ENCODE measurements around the gene RPS6KA5.

Gene RPS6KA5

DNA sequence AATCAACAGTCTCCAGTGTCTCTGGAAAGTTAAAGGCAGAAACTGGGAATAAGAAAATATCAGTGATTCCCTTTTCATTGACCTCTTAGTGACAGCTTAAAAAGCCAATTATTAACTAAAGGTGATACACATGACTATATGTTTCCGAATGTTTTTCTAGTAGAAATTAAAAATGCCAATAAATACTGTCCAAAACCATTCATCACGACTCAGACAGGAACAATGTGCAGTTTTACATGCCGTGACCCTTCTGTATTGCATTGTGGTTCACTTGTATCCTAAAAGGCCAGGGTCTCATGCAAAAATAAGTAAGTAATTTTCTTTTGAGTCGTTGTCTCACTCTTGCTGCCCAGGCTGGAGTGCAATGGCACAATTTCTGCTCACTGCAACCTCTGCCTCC lies 138.3 kb downstream of the RPS6KA5 start:
- DNase-seq = no peak

DNA sequence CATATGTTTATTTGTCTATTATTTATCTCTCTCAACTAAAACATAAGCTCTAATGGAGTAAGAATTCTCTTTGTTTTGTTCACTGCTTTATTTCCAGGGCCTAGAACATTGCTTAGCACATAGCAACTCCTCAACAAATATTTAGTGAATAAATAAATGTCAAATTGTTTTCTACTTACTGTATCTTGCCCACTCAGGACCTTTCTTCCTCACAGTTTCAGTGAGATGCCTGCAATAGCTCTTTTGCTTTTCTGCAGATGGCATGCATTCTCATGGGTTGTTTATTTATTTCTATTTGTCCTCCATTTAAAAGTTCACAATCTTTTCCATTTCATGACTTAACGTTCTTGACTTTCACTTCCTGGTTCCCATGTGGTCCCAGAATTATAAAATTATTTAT lies 149.3 kb downstream of the RPS6KA5 start:
- DNase-seq = no peak

- DNase-seq = no peak
Measured at GRCh38 chr14:90907178-90907577, 153.3 kb downstream of the RPS6KA5 start.

- DNase-seq = no peak
Measured at GRCh38 chr14:90905531-90905930, 154.9 kb downstream of the RPS6KA5 start.

DNA sequence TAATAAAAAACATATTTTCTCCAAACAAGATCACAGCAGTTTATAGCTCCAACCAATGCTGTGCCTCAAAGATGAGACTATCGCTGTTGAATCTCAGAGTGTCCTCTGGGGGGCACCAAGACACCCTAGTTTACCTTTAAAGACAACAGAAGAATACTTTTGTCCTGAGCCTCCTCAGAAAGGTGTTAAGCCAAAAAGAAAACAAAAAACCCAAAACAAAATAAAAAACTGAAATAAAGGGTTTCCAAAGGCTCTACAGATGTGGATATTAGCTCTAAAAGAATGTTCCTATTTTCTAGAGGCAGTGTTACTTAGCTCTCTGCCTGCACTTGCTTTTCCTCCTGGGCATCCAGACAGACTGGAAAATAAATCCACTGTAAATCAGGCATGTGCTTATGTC lies 157.3 kb downstream of the RPS6KA5 start:
- DNase-seq = peak; percentile 2

DNA sequence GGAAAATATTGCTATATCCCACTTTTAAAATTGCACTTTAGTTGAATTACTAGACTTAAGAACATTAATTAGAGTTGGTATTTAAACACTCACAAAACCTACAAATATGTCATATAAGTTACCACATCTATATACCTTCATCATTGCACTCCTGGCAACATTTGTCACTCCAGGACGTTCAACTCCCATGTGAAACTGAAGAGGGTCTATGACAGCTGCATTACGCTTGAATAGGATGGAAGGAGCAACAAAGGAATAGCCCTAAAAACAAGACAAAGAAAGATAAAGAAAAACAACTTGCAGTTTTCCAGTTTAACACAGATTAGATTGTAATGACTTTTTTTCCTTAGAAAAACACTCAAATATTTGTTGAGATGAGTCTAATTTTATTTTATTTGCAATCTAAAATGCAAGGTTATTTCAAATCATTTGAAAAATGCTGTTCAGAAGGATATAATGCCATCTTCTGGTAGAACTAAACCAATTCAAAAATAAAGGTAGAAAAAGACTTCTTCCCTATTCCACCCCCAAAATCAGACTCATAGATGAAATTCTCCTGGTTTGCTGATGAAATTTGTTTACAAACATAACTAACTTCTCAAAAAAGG lies 159.9 kb downstream of the RPS6KA5 start:
- DNase-seq = no peak

DNA sequence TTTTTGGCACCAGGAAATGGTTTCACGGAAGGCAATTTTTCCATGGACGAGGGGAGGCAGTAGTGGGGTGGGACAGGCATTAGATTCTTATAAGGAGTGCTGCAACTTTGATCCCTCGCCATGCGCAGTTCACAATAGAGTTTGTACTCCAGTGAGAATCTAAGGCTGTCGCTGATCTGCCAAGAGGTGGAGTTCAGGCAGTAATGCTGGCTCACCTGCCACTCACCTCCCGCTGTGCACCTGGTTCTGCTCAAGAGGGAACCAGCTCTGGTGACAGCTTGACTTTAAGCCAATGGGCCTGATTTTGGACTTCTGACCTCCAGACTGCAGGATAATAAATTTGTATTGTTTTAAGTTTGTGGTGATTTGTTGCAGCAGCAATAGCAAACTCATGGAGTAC lies 163.4 kb downstream of the RPS6KA5 start:
- no peak for DNase-seq

DNA sequence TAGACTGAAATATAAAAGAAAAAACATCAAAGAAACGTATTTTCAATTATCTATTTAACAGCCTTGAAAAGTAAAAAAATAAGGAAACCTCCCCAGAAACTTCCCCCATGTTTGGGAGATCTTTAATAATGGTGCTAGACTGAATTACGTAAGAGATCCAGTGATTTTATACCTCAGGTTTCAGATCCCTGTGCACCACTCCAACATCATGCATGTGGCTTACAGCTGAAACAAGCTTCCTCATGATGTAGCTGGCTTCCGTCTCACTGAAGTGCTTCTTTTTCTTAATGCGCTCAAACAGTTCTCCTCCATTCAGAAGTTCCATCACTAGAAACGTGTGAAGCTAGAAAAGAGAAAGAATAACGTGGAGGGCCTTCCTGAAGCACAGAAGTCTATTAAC lies 166.2 kb downstream of the RPS6KA5 start:
- no peak for DNase-seq

GRCh38 chr14:90893510-90893909 lies 166.9 kb downstream of the RPS6KA5 start:
- DNase-seq = no peak

DNA sequence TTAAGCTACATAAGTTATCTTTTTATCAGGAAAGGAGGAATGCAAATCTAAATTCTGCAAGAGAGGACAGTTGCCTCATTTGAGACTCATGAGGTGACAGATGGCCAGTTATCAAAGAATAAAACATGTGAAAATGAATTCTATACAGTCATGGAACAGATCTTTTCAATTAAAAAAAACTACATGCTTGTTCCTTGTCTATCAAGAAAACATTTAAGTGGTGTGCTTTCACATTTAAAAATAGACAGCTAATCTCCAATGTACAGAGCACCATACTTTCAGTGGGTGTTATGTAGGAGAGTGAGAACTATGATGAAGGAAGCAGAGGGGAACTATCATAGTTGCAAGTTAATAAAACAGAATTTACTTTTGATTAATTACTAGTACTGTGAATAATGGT lies 167.5 kb downstream of the RPS6KA5 start:
- no peak for DNase-seq

- DNase-seq = no peak
Measured at GRCh38 chr14:90891326-90891725, 169.1 kb downstream of the RPS6KA5 start.

GRCh38 chr14:90890322-90891020 lies 170.0 kb downstream of the RPS6KA5 start:
- no peak for DNase-seq

DNA sequence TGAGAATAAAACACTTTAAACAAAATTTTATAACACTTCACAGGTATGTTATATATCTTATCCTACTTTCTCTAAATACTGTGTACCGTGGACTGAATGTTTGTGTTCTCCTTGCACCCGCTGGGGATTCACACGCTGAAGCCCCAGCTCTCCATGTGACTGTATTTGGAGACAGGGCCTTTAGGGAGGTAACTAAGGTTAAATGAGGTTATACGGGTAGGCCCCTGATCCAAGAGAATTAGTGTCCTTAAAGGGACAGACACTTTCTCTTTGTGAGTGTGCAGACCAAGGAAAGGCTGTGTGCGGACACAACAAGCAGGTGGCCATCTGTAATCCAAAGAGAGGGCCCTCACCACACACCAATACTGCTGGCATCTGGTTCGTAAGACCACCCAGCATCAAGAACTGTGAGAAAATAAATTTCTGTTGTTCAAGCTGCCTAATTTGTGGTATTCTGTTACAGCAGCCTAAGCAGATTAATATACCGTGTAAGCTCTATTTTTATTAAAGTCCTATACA lies 174.1 kb downstream of the RPS6KA5 start:
- DNase-seq = no peak

- DNase-seq = no peak
Measured at GRCh38 chr14:90883782-90884181, 176.7 kb downstream of the RPS6KA5 start.

- DNase-seq = no peak
Measured at GRCh38 chr14:90883197-90883596, 177.2 kb downstream of the RPS6KA5 start.

- DNase-seq = no peak
Measured at GRCh38 chr14:90880282-90880681, 180.2 kb downstream of the RPS6KA5 start.

- no peak for DNase-seq
Measured at GRCh38 chr14:90874599-90874998, 185.8 kb downstream of the RPS6KA5 start.

DNA sequence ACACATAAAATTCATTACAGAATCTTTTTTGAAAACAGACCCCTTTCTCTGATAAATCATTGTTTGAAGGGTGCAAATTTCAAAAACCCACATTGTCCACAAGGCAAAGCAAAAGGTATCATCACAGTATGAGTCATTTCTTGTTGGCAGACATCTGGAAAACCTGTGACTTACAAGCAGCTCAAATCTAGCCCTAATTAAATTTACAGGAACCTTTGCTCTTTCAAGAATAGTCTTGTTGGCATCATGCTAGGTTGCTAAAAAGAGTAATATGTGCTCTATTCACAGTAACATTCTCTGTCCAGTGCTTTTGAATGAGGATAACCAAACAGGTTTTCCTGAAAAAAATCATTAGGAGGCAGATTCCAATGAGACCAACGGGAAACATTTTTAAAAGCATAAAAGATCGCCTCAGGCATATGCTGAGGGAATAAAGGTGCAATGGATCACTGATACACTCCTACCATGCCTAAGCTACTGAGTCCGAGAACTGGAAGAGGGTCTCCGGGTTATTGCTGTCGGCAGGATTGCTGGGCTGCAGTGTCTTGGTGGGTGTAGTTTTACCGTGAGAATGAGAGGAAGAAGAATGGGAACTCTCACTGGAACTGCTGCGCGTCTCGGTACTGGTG lies 188.7 kb downstream of the RPS6KA5 start:
- no peak for DNase-seq

DNA sequence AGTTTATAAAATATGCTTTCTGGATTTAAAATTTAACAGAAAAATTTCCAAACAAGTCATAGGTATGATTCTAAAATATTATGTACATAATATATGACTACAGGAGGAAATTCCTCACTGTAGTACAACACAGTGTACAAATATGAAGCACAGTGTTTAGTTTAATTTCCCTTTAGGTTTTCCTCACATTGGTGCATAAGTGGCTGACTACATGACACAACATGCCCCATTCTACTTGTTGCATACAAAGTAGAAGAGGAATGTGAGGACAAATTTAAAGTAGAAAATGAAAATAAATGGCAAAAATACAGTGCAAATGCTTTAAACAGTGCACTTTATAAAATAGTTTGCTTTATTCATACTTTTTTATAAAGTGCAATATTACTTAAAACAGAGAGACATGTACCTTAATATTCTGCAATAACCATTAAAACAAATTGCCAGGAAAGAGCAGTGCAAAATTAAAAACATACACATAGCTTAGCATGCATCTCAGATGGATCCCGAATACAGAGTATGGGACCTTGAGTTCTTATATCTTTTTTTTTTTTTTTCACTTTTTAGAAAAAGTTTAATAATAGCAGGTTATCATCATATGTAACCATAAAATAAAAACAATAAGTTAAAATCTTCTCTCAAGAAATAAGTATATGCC lies 189.4 kb downstream of the RPS6KA5 start:
- no peak for DNase-seq

DNA sequence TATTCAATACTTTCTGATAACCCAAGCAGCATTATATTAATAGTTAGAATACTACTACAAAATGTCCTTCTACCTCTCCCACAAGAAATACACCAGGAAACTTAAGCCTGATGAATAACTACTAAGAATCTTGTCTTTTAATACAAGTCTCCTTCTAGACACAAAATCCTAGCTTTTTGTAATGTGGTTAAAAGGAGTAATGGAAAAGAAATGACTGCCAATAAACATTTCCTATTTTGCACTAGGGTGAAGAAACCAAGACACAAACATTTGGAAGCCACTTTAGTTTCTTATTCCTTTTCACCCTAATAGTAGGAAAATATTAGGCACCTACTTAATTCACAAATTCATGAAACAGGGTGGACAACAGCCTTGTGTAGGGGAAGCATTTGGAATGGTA lies 192.9 kb downstream of the RPS6KA5 start:
- DNase-seq = no peak

DNA sequence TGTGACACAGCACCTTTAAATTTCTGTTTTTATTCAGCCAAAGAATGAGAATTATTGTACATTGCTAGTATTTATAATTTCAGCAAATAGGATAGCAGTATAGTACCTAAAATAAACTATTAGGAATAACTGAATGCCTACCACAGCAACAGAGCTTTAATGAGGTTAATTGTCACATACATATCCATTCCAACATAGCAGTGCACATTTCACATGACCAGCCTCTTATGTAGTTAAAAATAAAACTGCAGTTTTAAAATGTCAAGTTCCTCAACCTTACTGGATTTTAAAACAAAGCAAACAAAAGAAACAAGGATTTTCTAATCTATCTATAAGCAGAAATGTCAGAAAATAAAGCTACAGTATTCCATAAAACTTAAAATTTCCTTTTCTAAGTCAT lies 193.6 kb downstream of the RPS6KA5 start:
- no peak for DNase-seq

DNA sequence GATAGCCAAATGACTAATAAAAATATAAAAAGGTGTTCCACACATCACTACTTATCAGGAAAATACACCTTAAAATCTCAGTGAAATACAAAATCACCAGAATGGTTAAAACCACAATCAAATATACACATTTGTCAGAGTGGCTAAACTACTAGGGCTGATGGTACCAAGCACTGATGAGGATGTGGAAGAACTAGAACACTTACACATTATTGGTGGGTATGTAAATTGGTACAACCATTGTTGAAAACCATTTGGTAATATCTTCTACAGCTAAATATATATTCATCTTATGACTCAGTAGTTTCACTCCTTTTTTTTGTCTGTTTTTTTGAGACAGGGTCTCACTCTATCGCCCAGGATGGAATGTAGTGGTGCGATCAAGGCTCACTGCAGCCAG lies 195.7 kb downstream of the RPS6KA5 start:
- DNase-seq = no peak

DNA sequence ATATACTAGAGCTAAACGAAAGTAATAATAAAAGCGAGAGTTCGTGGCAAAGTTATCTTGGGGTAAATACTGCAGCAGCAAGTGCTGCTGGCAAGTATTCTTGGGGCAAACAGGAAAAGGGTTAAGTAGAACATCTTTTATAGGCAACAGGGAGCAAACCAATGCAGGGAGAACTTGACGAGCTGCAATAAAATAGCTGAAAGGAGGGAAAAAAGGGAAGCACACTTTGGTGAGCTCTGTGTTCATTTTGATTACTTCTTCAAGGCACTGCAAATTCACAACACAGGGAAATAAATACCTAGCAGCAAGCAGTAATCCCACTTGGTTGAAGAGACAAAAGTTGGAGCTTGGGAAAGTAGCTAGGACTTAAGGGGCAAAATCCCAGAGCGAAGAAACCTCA lies 201.9 kb downstream of the RPS6KA5 start:
- no peak for DNase-seq

DNA sequence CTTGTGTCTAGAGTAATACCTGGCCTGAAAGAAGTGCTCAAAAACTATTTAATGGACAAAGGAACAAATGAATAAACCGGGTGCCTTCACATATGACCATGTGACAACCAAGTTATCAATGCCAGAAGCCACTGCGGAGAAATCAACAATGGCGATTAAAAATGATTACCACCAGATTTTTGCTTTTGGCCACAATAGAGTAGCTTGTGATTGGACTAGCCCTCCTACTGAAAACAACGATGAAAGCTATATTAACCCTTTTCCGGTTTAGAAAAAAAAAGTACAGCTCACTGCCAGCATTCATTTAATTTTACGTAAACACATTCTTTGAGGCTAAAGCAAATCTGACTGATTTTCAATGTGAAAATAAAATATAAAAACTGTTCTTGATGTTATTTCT lies 202.6 kb downstream of the RPS6KA5 start:
- no peak for DNase-seq

Data from NCI-H2029 (cell line).